WERI-Rb-1 (cell line): ENCODE data around the gene EFR3B.
"Not testable (repeated sequence)": the region's sequence is repeated elsewhere in the genome, so short reads cannot be mapped to it uniquely, and the experiment has no call there.

ENCODE experiments used
- DNase-seq: peaks from one replicate; pipeline ENCODE4 v3.0.0-alpha.2; 2020
- H3K27ac ChIP-seq: fragments of 250-450 bp; sonication (Bioruptor Pico); 2 replicates; pipeline ENCODE4 v1.5.1; 2020; ENCODE audit warnings: mild to moderate bottlenecking, moderate library complexity
- H3K27me3 ChIP-seq: fragments of 250-450 bp; sonication (Bioruptor Pico); 2 replicates; pipeline ENCODE4 v1.5.1; 2021; ENCODE audit warnings: mild to moderate bottlenecking, low read depth, moderate library complexity; ENCODE audit not compliant: insufficient read depth, severe bottlenecking
- H3K36me3 ChIP-seq: fragments of 250-450 bp; sonication (Bioruptor Pico); 2 replicates; pipeline ENCODE4 v1.5.1; 2020; ENCODE audit warnings: mild to moderate bottlenecking, moderate library complexity
- H3K4me3 ChIP-seq: 2 replicates; pipeline ENCODE4 v1.5.1; 2011; ENCODE audit warnings: low read depth, mild to moderate bottlenecking, control low read depth, low read length
- H3K9me3 ChIP-seq: fragments of 250-450 bp; sonication (Bioruptor Pico); 2 replicates; pipeline ENCODE4 v1.5.1; 2021; ENCODE audit warnings: mild to moderate bottlenecking, moderate library complexity; ENCODE audit not compliant: severe bottlenecking
- TF ChIP-seq, protein P1 (sequence below): IDR thresholded peaks from 2 replicates; pipeline ENCODE4 v1.5.1; 2011; ENCODE audit warnings: low read depth, mild to moderate bottlenecking, control low read depth, inconsistent platforms, low read length

Gene EFR3B

DNA sequence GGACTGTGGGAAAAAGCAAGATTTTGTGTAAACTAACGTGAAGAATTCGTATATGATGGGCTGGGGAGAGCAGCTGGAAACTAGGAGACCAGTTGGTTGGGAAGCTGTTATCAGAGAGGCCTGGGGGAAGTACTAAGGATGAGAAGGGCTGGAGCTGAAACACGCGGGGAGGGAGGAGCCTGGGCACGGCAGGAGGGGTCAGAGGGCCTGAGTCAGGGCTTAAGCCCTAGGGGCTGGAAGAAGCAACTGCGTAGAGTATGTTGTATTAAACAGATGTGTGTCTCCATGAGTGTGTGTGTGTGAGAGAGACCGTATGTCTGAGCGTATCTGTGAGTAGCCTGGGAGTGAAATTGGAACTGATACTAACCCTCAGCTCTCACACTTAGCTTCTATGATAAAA is 118.1 kb downstream of the EFR3B start:
- Histone ChIP-seq H3K27me3 (no peaks in the 10 kb centered on the region), H3K27ac (no peak overlapping the region), H3K36me3 (no peaks in the 10 kb centered on the region), H3K4me3 (no peak overlapping the region), H3K9me3 (no peaks in the 10 kb centered on the region)
- peak; percentile 69 for DNase-seq
- TF ChIP-seq, protein P1, sequence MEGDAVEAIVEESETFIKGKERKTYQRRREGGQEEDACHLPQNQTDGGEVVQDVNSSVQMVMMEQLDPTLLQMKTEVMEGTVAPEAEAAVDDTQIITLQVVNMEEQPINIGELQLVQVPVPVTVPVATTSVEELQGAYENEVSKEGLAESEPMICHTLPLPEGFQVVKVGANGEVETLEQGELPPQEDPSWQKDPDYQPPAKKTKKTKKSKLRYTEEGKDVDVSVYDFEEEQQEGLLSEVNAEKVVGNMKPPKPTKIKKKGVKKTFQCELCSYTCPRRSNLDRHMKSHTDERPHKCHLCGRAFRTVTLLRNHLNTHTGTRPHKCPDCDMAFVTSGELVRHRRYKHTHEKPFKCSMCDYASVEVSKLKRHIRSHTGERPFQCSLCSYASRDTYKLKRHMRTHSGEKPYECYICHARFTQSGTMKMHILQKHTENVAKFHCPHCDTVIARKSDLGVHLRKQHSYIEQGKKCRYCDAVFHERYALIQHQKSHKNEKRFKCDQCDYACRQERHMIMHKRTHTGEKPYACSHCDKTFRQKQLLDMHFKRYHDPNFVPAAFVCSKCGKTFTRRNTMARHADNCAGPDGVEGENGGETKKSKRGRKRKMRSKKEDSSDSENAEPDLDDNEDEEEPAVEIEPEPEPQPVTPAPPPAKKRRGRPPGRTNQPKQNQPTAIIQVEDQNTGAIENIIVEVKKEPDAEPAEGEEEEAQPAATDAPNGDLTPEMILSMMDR = 0 out of 2 replicates have a peak, but pooled peaks have one; percentile 26

DNA sequence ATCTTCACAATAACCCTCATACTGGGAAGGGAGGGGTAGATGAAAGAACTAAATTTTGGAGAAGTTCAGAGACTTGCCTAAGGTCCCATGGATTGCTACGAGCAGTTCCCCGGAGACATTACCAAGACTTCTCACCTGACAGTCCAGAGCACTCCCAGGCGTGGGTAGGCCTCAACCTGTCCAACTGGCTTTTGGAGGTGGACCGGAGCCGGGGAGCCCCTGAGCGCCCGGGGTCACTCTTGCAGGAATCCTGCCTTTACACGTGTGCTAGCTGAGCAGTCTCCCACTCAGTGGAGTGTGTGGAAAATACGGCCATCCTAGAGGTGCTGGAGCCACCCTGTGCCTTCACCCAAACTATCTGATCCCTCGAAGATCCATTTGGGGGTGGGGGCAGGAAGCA is 118.5 kb downstream of the EFR3B start:
- no peak overlapping the region for H3K27ac ChIP-seq
- no peaks in the 10 kb centered on the region for H3K9me3 ChIP-seq
- H3K4me3 ChIP-seq = no peak overlapping the region
- TF ChIP-seq, protein P1 = no peak
- H3K27me3 ChIP-seq = no peaks in the 10 kb centered on the region
- DNase-seq = no peak
- H3K36me3 ChIP-seq = no peaks in the 10 kb centered on the region

GRCh38 chr2:25161055-25161781 is 119.3 kb downstream of the EFR3B start:
- Histone ChIP-seq H3K9me3 (no peaks in the 10 kb centered on the region), H3K36me3 (no peaks in the 10 kb centered on the region), H3K4me3 (no peak overlapping the region), H3K27ac (no peak overlapping the region), H3K27me3 (no peaks in the 10 kb centered on the region)
- DNase-seq = no peak
- TF ChIP-seq, protein P1 = no peak

DNA sequence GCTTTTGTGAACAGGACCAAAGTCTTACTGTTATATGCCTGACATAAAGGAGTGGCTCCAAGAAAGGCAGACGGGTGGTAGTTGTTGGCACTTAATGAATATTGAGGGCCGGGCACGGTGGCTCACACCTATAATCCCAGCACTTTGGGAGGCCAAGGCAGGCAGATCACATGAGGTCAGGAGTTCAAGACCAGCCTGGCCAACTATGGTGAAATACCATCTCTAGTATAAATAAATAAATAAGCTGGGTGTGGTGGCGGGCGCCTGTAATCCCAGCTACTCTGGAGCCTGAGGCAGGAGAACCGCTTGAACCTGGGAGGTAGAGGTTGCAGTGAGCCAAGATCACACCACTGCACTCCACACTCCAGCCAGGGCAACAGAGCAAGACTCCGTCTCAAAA is 120.2 kb downstream of the EFR3B start:
- not testable (repeated sequence) for H3K9me3 ChIP-seq, DNase-seq, H3K27ac ChIP-seq, H3K27me3 ChIP-seq, H3K4me3 ChIP-seq, H3K36me3 ChIP-seq

- Histone ChIP-seq H3K27me3 (peaks cover 25% of the 10 kb centered on the region), H3K36me3 (no peaks in the 10 kb centered on the region), H3K27ac (no peak overlapping the region), H3K4me3 (no peak overlapping the region), H3K9me3 (no peaks in the 10 kb centered on the region)
- no peak for DNase-seq
- TF ChIP-seq, protein P1 = no peak
Measured at GRCh38 chr2:25164561-25164960, 122.7 kb downstream of the EFR3B start.

DNA sequence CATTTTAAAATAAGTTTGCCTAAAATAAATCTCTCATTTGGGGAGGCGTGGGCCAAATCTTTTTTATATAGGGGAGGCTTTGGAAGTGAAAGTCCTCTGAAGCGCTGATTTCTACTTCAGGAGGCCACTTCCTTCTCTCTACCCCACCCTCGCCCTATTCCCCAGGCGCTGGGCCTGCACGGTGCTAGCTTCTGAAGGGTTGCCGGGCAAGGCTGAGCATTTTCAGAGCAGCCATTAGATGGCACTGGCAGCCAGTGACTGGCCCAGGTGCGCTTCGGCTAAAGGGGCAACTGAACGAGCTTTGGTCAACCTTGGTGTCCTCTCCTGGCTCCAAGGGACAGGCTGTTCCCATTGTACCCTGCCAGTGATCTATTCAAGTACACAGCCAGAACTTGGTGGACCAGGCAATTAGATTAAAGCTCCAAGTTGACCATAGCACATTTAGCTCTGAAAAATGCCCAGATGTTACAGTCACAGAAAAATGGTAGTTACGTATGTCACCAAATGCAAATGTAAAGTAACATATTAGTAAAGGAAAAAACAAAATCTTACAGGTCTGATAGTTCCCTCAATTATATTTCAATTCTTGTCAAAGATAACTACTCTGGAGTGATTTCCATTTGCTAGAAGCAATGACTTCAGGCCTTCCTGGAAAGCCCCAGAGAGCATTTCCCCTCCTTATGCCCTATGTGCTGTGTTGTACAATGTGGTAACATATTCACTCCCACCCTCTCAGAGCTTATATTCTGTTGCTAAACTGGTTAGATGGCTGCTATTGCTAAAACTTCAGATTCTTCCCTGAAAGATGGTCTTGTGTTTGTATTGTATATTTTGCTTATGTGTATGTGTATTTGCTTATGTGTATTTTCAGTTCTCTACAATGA is 124.4 kb downstream of the EFR3B start:
- H3K4me3 ChIP-seq = no peak overlapping the region
- no peak overlapping the region for H3K27ac ChIP-seq
- peaks cover 32% of the 10 kb centered on the region for H3K27me3 ChIP-seq
- peak; percentile 81 for DNase-seq
- no peaks in the 10 kb centered on the region for H3K36me3 ChIP-seq
- TF ChIP-seq, protein P1 = peak; percentile 94
- H3K9me3 ChIP-seq = no peaks in the 10 kb centered on the region
